ENCODE results near the gene PIAS2.
"Not testable (repeated sequence)": the region's sequence is repeated elsewhere in the genome, so short reads cannot be mapped to it uniquely, and the experiment has no call there.

The PIAS2 gene

DNA sequence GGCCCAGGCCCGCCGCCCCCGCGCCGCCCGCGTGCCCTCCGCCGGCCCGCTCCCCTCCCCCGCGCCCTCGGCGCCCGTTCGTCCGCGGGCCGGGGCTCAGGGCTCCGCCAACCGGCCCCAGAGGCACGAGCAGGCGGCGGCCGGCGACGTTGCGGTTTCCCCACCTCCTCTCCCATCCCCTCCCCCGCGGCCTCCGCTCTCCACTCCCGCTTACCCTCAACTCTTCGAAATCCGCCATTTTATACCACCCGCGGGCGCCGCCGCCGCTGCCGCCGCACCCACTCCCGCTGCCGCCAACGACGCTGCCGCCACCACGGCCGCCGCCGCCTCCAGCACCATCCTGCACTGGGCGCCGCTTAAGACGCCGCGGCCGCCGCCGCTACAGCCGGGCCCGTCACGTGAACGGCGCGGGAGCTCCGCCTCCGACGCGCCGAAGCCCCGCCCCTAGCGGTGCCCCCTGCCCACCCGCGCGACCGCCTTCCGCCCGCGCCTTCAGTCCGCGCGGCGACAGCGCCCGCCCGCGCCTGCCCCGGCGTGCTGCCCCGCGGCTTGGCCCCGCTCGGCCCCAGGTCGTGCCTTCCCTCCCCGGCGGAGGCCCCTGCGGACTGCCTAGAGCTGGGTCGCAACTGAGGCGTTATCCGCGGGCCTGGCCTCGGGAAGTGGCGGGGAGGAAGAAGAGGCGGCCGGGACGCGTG is at the start of gene PIAS2, which contains the start of gene KATNAL2:
TSS of gene PIAS2 (minus strand) at position 400 of the 695 bp plus-strand sequence. CDS start at position 238, 162 bp downstream.
TSS of gene KATNAL2 (plus strand) at position 495 of the 695 bp plus-strand sequence. CDS start 29,271 bp downstream, outside the sequence.
- DNase-seq (ENCODE audit: low spot score): peak; percentile 91

DNA sequence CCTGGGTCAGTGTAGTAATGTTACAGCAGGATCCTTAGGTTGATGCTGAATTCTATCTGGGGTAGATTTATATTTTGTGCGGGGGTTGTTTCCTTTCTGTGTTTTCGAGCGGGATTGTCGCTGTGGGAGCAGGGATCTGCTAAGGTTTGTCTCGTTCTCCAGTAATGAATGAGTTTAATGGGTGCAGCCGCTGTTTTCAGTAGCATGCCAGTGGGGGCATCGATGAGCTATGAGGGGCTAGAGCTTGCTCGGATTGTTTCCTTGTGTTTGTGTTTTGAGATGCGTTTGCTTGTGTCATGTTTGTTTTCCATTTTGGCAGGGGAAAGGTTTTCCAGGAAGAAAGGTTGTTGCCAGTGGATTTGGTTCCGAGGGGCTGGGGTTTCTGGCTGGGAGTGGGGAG is 49.0 kb upstream of the PIAS2 start:
- not testable (repeated sequence) for DNase-seq (ENCODE audit: low spot score)

DNA sequence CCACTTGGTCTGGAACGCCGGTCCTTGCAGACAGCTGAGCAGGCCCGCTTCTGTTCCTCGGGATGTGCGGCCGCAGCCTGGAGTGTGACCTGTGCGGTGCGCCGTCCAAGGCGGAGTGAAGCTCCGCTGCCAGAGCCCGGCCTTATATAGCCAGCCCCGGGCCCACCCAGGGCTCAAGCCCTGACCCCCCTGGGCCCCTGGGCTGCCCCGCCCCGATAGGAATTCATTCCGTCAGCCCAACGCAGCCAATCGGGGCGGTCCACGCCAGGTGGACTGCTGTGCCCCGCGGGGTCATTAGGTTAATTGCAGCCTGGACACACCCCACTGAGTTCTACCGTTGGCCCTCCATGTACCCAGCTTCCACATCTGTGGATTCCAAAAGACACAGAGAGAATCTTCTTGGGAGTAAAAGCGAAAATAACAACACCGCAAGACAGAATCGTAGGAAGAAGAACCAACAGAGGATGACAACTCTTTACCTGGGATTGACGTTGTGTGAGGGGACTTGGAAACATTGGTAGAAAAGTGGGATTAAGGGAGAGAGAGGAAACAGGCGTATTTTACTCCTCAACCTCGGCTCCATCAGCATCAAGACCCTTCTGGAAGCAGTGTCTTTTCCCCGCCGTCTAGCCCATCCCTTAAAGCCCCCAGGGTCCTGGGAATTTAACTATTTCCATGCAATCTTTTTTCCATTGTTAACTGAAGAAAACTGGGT is 47.4 kb upstream of the PIAS2 start:
- DNase-seq (ENCODE audit: low spot score): not testable (repeated sequence)

- not testable (repeated sequence) for DNase-seq (ENCODE audit: low spot score)
Measured at GRCh38 chr18:46963656-46964578, 46.6 kb upstream of the PIAS2 start.

GRCh38 chr18:46958209-46958608 is 40.9 kb upstream of the PIAS2 start:
- DNase-seq (ENCODE audit: low spot score): no peak

- DNase-seq (ENCODE audit: low spot score): no peak
Measured at GRCh38 chr18:46953195-46953594, 35.9 kb upstream of the PIAS2 start.

- DNase-seq (ENCODE audit: low spot score): no peak
Measured at GRCh38 chr18:46950064-46950656, 32.9 kb upstream of the PIAS2 start.

DNA sequence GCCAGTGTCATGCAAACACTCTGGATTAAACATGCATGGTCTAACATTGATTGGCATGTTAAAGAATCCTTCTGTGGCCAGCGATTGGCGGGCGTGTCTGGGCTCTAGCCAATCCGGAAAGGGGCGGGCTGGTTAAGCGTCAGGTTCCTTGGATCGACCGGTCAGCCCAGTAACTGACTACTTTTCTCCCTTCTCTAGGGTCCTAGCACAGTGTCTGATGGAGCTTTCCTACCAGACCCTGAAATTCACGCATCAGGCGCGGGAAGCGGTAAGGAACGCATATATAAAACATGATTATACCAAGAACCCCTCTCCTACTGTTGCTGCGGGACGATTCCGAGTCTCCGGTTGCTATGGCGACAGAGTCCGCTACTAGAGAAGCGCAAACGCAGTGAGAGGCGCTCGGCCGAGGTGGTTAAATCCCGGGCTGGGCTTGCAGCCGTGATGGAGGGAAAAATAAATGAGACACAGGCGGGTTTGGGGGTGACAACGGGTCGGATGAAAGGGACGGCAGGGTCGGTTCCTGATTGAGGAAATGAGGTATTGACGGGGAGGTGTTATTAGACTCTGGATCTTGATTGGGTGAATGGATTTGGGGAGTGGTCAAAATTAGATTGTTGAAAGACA is 29.5 kb upstream of the PIAS2 start:
- DNase-seq (ENCODE audit: low spot score): peak; percentile 90

DNA sequence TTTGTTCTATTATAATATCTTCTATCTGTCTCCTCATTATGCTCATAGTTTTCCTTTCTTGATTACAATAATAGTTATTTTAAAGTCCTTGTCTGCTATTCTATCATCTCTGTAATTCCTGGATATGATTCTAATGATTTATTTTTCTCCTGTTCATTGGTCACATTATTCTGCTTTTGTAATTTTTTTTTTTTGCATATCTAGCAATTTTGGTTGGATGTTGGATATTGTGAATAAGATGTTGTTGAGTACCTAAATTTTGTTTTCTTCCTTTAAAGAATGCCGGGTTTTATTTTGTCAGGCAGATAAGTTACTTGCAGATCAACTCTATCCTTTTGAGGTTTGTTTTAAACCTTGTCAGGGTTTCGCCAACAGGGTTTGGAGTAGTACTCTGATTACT is 25.3 kb upstream of the PIAS2 start:
- DNase-seq (ENCODE audit: low spot score): no peak

GRCh38 chr18:46939998-46940571 is 22.8 kb upstream of the PIAS2 start:
- DNase-seq (ENCODE audit: low spot score): no peak

DNA sequence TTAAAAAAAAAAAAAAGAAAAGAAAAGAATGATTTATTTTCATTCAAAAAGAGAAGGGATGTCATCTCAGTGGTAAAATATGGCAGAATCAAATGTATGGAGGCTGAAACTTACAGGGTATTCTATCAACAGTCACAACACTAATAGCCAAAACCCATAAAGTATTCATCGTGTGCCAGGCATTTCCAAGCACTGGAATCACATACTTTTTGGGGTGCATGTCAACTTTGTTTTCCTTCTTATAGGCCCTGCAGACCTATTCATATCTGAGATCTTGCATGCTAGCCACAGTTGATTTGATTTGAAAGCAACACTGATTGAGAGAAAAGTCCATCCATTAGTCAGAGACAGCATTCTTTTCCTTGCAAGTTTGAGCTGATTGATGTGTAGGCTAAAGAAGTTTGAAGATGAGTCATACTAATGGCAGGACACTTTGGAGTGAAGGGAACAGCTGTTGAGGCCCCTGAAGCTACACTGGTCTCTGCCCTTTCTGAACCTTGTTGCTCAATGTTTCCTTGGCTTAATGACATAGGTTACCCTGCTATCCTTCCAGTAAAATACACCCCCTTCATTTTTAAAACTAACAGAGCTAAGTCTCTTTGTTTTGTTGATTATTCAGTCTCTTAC is 22.1 kb upstream of the PIAS2 start:
- no peak for DNase-seq (ENCODE audit: low spot score)

DNA sequence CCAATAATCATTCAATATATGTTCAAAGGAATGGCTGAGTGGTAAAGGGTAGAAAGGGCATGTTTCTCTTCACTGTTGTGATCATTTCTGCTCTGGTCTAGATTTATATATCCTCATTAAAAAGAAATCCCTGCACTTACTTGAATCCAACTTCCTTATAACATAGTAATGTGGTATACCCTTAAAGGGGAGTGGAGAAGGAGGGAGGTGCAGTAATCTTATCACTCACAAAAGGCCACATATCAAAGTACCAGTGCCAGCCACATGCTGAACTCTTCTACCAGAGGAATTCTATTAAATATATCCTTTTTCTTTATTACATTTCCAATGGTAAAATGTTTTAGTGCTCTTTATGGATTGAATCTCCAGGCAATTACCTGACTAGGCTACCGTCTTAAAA is 3.3 kb upstream of the PIAS2 start:
- DNase-seq (ENCODE audit: low spot score): no peak

DNA sequence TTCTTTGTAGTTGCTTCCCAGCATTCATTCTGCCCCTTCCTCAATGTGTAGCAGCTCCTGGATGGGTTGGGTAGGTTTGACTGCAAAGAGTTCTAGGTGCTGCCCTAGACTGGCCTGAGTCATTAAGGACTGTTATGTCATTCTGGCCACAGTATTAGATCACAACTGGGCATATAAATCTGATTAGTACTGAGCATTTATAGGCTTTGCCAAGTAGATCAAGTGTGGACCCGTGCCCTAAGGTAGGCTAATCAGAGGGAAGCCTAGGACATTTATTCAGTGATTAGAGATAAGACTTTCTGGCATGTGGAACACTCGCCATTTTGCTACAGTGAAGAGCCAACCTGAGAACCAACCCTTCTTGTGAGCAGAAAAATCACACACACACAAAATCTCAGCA is 2.8 kb upstream of the PIAS2 start:
- no peak for DNase-seq (ENCODE audit: low spot score)

GRCh38 chr18:46917803-46918600 is 695 bp upstream of the PIAS2 start:
- no peak for DNase-seq (ENCODE audit: low spot score)

DNA sequence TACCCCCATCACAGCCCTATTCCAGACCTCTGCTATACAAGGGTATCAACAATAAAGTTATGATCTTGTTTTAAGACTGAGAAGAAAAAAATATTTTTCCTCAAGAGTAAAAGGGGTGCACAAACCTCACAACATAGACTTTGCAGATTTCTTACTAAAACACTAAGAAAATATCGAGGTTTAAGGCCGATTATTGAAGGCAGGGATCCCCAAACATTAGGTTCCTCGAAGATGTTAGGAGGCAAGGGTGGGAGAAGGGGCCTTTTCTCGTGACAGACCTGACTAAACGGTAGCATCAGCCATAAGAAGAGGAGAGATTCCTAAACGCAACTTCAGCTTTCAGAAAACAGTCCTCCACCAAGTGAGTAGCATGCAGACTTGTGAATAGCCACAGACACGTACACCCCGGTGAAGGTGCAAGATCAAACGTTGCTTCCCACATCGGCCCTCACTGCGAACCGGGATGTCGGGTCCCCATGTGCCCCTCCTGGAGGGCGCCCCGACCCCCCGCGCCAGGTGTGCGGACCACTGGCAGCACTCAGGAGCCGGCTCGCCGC is 678 bp downstream of the PIAS2 start:
- peak; percentile 67 for DNase-seq (ENCODE audit: low spot score)

DNA sequence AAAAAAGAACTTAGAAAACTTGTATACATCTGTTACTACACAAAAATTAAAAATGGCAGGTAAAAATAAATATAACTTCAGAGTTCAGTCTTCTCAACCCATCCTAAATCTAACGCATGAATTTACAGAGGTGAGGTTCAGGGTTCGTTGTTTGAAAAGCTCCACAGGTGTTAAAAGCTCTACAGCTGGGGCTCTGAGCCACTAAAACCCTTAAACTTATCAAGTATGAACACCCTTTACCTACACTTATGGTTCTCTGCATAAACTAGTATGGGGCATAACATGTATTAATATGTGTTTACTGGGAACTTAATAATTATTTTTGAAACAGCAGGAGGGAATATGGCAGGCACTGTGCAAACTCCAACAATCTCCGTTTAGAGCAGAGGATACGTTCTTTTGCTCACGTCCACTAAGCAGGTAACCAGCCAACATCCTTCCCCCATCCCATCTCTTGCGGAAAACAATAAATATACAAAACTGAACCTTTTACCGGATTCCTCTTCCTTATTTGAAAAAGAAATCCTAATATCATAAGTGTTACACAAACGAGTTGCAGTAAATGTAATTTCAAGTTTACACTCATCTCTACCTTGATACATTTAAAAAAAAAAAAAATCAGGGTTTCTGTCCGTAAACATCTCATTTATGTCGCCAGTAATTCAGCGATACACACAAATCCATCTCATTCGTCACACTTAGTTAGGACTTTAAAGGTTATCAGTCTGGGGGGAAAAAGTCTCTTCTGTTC is 1.3 kb downstream of the PIAS2 start:
- no peak for DNase-seq (ENCODE audit: low spot score)

GRCh38 chr18:46910856-46911255 is 6.5 kb downstream of the PIAS2 start:
- DNase-seq (ENCODE audit: low spot score): no peak

DNA sequence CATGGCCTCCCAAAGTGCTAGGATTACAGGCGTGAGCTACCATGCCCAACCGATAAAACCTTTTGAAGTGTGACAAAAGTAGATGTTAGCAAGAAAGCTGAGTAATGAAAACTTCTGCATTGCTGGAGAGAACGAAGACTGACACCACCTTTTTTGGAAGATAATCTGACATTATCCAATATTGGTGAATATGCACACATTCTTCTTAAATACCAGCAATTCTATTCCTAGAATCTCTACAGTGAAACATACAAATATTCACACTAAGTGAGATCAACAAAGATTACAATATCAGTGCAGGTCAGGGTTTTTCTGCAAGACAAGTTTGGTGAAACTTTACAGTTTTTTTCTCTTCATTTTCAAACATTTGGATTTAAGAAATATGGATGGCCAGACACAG is 7.8 kb downstream of the PIAS2 start:
- DNase-seq (ENCODE audit: low spot score): no peak

GRCh38 chr18:46903406-46903805 is 13.9 kb downstream of the PIAS2 start:
- DNase-seq (ENCODE audit: low spot score): no peak

Data from left forelimb (tissue), 1 donor.